Umbilical cord (tissue), 2 donors: ENCODE results near the gene SLC27A3. TPM values are rescaled to one million over a fixed set of nuclear protein-coding genes. Genes with fewer than 3 reads are reported as not detected.

Experiments
- DNase-seq: peaks from one replicate; pipeline ENCODE4 v3.0.0-alpha.2; 2015; ENCODE audit warnings: low spot score
- total RNA-seq: library from RNA; depleted of rRNA; stranded (reverse); fragments of >200 nt; gene quantifications from one replicate; pipeline ENCODE4 v1.2.3, GENCODE V29; 2014; ENCODE audit warnings: low replicate concordance; ENCODE audit not compliant: insufficient read depth

SLC27A3 gene
- 22.9 TPM for total RNA-seq

DNA sequence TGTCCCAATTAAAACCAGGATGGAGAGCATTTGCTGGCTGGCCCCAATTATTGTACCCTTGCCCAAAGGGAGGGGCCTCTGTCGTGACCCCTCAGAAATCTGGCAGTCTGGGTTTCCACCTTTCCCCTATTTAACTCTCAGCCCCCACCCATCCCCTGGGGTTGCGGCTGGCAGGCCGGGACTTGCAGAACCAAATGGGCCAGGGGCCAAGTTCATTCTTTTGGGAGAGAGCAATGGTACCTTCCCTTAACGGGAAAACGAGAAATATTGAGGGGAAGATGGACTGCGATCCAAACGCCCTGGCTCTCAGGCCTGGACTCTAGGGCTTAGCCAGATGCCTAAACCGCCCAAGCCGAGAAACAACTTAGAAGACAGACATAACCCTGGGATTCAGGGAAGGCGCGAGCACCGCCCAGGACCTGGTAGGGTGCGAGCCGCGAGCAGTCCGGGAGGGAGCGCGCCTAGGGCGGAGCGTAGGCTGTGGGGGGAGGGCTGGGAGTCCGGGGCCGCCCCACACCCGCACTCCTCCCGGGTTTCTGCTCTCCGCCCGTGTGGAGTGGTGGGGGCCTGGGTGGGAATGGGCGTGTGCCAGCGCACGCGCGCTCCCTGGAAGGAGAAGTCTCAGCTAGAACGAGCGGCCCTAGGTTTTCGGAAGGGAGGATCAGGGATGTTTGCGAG lies at the start of gene SLC27A3:
Gene SLC27A3, plus strand, starts transcription at position 628 of the 678 bp plus-strand sequence. CDS start 91 bp downstream, outside the sequence.
- peak; percentile 95 for DNase-seq

- peak; percentile 100 for DNase-seq
Measured at GRCh38 chr1:153727463-153728304, 47.5 kb upstream of the SLC27A3 start, which contains the start of gene INTS3. Gene INTS3 (plus strand): TSS chr1:153728050. CDS start chr1:153728635, 585 bp downstream.

GRCh38 chr1:153728305-153729066 lies 46.7 kb upstream of the SLC27A3 start:
- DNase-seq = peak; percentile 67

GRCh38 chr1:153730468-153730988 lies 44.7 kb upstream of the SLC27A3 start:
- DNase-seq = no peak

DNA sequence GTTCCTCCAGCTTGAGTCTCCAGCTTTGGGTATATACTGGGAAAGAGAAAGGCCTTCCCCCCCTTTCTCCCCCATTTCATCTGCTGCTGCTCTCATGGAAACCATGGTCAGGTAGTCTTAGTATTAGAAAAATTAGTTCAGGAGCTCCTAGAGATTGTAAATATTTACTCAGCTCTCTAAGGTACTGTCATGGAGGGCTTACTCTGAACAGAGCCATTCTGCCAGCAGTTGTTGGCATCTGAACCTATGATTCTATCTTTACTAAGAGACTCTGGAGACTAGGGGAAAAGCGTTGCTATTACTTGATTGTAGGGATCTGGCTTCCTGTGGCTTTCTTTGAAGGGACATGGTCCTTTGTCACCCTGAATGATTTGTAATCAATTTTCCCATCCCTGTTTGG lies 41.2 kb upstream of the SLC27A3 start:
- no peak for DNase-seq

GRCh38 chr1:153734396-153735089 lies 40.7 kb upstream of the SLC27A3 start:
- no peak for DNase-seq

- DNase-seq = no peak
Measured at GRCh38 chr1:153735090-153735420, 40.2 kb upstream of the SLC27A3 start.

GRCh38 chr1:153741986-153742385 lies 33.2 kb upstream of the SLC27A3 start:
- no peak for DNase-seq

GRCh38 chr1:153742411-153743142 lies 32.6 kb upstream of the SLC27A3 start:
- DNase-seq = no peak

GRCh38 chr1:153745417-153745816 lies 29.8 kb upstream of the SLC27A3 start:
- no peak for DNase-seq

GRCh38 chr1:153746174-153746573 lies 29.0 kb upstream of the SLC27A3 start:
- no peak for DNase-seq

GRCh38 chr1:153748903-153749302 lies 26.3 kb upstream of the SLC27A3 start:
- DNase-seq = no peak

GRCh38 chr1:153749408-153750005 lies 25.7 kb upstream of the SLC27A3 start:
- DNase-seq = peak; percentile 79

DNA sequence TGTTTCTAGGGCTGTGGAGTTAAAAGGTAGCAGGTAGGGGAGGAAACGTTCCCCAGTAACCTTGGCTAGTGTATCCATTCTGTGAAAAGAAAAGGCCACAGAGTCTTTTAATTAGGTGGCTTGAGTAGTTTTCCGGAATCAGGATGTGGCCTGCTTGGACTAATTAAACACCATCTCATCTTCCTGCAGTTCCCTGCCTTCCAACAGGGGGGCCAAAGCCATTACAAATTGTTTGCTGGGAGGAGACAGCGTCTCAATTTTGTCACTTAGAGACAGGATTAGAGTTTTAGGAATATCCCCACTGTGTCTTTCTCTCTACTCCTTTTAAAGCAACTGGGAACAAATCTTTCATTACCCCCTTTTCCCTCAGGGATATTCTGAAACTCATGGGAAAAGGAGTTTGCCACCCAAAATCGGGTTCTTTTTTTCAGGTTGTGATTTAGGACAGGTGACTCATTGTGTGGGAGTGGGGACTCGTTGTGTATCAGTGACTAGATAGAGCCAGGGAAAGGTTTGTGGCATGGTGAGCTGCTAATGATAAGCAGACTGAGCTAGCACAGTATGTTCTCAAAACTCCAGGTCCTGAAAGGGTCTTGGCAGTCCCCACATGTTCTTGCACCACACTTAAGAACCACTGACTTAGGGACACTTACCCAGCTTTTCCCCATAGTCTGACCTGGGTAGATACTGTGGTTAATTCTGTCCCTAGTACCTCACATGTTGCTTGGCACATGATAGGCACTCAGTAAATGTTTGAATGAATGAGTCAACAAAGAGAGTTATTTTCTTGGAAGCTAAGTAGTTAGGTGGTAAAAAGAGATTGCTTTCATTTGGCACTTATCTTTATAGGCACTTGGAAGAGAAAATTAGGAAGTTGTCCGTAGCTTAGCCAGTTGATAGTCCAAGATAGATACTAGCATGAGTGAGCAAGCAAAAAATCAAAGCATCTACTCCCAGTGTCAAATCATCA lies 24.9 kb upstream of the SLC27A3 start:
- no peak for DNase-seq

DNA sequence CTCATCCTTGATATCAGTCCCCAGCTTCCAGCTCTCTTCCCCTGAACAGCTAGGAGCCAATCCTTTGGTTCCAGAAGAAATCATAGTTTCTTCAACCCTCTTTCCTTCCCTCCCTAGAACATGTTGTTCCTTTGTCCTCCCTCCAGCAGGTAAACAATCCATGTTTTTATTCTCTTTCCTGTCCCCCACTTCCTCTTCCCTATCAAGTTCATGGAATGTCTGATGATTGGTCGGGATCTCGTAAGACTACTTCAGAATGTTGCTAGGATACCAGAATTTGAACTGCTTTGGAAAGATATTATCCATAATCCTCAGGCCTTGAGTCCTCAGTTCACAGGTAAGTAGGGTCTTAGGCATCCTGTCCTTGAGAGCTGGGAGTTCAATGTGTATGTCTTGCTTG lies 23.1 kb upstream of the SLC27A3 start:
- DNase-seq = no peak

DNA sequence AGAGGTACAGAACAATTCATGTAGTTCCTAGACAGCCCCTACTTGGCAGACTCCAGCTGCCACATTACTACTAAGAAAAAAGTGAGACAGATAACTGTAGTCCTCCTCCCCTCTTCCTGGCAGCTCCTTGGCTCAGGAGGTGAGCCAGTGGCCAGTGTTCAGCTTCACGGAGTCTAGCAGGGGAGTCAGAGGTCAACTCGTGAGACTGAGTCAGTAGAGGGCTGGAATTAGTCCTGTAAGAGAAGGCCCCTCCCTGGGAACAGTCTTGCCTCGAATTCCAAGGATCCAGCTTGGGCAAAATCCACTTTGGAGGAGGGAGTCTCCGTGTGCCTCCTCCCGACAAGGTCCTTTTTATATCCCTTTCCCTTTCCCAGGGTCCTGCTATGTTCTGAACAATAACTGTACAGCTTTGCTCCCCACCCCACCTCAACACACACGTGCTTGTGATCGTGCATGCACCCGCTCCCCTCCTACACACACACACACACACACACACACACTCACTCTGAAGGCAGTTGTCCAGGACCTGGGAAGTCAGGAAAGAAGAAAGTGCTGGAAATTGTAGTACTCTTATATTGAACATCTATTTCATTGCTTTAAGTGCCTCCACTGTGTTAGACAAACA lies 22.5 kb upstream of the SLC27A3 start:
- DNase-seq = no peak

GRCh38 chr1:153754266-153754665 lies 20.9 kb upstream of the SLC27A3 start:
- DNase-seq = no peak

GRCh38 chr1:153760440-153760839 lies 14.8 kb upstream of the SLC27A3 start:
- no peak for DNase-seq
